RWPE1 (cell line): ENCODE data around the gene SNRPF.

Experiments
- CTCF ChIA-PET: fragments of 350-600 bp; sonication (Branson Sonifier 250); formaldehyde crosslinking; extraction: SDS; loops from one replicate; lab custom pipeline; 2021; lab: Yijun Ruan, JAX
- POLR2A ChIA-PET: fragments of 400-600 bp; formaldehyde crosslinking; extraction: SDS; loops from one replicate; lab custom pipeline; 2020; ENCODE audit warnings: antibody characterized with exemption; ENCODE audit not compliant: low non-redundant PET; lab: Yijun Ruan, JAX
- DNase-seq: peaks from one replicate; pipeline ENCODE4 v3.0.0; 2012; ENCODE audit warnings: low spot score
- H3K27ac ChIP-seq: fragments of 450-650 bp; 2 replicates; pipeline ENCODE4 v1.5.1; 2017
- CTCF ChIP-seq: fragments of 450-650 bp; conservative IDR thresholded peaks from 2 replicates; pipeline ENCODE4 v1.5.1; 2017; ENCODE audit warnings: low read depth, mild to moderate bottlenecking

Gene SNRPF

GRCh38 chr12:95890958-95891357 lies 32.2 kb downstream of the SNRPF start:
- no peak for TF ChIP-seq CTCF
- H3K27ac ChIP-seq: no peak overlapping the region
- ChIA-PET POLR2A (no interaction called here), CTCF (no interaction called here)
- no peak for DNase-seq

- no peak for DNase-seq
- ChIA-PET POLR2A (no interaction called here), CTCF (interaction anchor here (0.6 to 1.4 kb wide), 2 partner anchors 102 to 1376 kb away, joined by 3 read pairs; no protein-coding TSS in a partner anchor)
- H3K27ac ChIP-seq: no peak overlapping the region
- TF ChIP-seq CTCF: no peak
These were observed 38.1 kb downstream of the SNRPF start for GRCh38 chr12:95896846-95897245.

GRCh38 chr12:95898081-95898480 lies 39.3 kb downstream of the SNRPF start:
- CTCF ChIA-PET: no interaction called here
- no peak for TF ChIP-seq CTCF

GRCh38 chr12:95908573-95908972 lies 49.8 kb downstream of the SNRPF start:
- POLR2A ChIA-PET: no interaction called here

More at GRCh38 chr12:95898081-95898480, 39.3 kb downstream of the SNRPF start:
- DNase-seq: no peak
- no peak overlapping the region for H3K27ac ChIP-seq
- POLR2A ChIA-PET: no interaction called here

GRCh38 chr12:95909871-95910270 lies 51.1 kb downstream of the SNRPF start:
- TF ChIP-seq CTCF: no peak
- ChIA-PET CTCF (no interaction called here), POLR2A (no interaction called here)
- no peak for DNase-seq
- H3K27ac ChIP-seq: no peak overlapping the region

More at GRCh38 chr12:95908573-95908972, 49.8 kb downstream of the SNRPF start:
- no peak for DNase-seq
- CTCF ChIA-PET: no interaction called here
- H3K27ac ChIP-seq: no peak overlapping the region
- TF ChIP-seq CTCF: no peak
